Parathyroid adenoma (tissue), 2 donors: Measurements from ENCODE around the gene DDRGK1.

Experiments
- H2AFZ ChIP-seq: fragments of 300-600 bp; sonication (generic); one replicate; pipeline ENCODE4 v1.7.0; 2017; ENCODE audit warnings: antibody characterized with exemption, mild to moderate bottlenecking
- H3K27ac ChIP-seq: fragments of 300-600 bp; sonication (generic); one replicate; pipeline ENCODE4 v1.7.0; 2017
- H3K27me3 ChIP-seq: fragments of 300-600 bp; sonication (generic); one replicate; pipeline ENCODE4 v1.7.0; 2017; ENCODE audit warnings: low read length; ENCODE audit not compliant: control insufficient read depth, insufficient read depth
- H3K36me3 ChIP-seq: fragments of 300-600 bp; sonication (generic); one replicate; pipeline ENCODE4 v1.7.0; 2017; ENCODE audit warnings: low read length; ENCODE audit not compliant: control insufficient read depth, insufficient read depth
- H3K4me1 ChIP-seq: fragments of 300-600 bp; sonication (generic); one replicate; pipeline ENCODE4 v1.7.0; 2017; ENCODE audit warnings: control low read depth
- H3K4me2 ChIP-seq: fragments of 300-600 bp; sonication (generic); one replicate; pipeline ENCODE4 v1.7.0; 2017; ENCODE audit warnings: low read length
- H3K4me3 ChIP-seq: fragments of 300-600 bp; sonication (generic); one replicate; pipeline ENCODE4 v1.7.0; 2017; ENCODE audit warnings: low read depth, low read length
- H3K79me2 ChIP-seq: fragments of 300-600 bp; sonication (generic); one replicate; pipeline ENCODE4 v1.7.0; 2017; ENCODE audit warnings: control low read depth
- H3K9ac ChIP-seq: fragments of 300-600 bp; sonication (generic); one replicate; pipeline ENCODE4 v1.7.0; 2017; ENCODE audit warnings: mild to moderate bottlenecking
- H3K9me3 ChIP-seq: fragments of 300-600 bp; sonication (generic); one replicate; pipeline ENCODE4 v1.7.0; 2017; ENCODE audit warnings: low read length; ENCODE audit not compliant: control insufficient read depth
- TF ChIP-seq, protein P1 (sequence below): fragments of 300-600 bp; sonication (generic); IDR thresholded peaks from one replicate; pipeline ENCODE4 v1.7.0; 2017; ENCODE audit warnings: antibody characterized with exemption, mild to moderate bottlenecking
- donor health status: primary hyperparathyroidism.

DDRGK1 gene

DNA sequence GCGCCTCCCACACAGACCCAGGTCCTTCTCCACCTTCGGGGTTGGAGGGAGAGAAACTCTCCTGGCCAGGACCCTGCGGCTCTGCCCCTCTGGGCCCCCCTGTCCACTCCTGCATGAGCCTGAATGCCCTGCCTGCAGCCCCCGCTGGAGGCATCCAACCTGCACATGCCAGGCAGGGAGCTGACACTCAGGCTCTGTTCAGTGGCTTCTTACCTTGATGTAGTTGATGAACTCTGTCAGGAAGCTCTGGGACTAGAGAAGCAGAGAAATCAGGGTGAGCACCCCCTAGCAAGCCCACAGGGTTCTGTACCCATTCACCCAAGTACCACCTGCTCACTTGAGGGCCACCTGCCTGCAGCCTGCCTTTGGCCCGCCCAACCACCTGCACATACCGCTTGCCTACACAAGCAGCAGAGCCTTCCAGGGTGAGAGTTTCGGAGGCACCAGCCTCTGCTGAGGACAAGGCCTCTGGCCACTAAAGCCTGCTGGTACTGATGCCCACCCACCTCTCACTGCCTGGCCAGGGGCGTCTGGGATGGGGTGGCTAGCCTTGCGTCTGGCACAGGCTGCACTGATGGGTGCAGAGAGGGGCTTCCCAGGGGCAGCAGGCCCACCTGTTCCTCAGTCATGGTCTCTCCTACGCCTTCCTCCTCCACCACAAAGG, 9.7 kb downstream of the DDRGK1 start:
- H3K4me3 ChIP-seq: no peak overlapping the region
- no peak overlapping the region for H3K9ac ChIP-seq
- H3K27me3 ChIP-seq: no peaks in the 10 kb centered on the region
- H3K36me3 ChIP-seq: no peaks in the 10 kb centered on the region
- H2AFZ ChIP-seq: no peak overlapping the region
- no peak overlapping the region for H3K27ac ChIP-seq
- no peaks in the 10 kb centered on the region for H3K9me3 ChIP-seq
- TF ChIP-seq, protein P1, sequence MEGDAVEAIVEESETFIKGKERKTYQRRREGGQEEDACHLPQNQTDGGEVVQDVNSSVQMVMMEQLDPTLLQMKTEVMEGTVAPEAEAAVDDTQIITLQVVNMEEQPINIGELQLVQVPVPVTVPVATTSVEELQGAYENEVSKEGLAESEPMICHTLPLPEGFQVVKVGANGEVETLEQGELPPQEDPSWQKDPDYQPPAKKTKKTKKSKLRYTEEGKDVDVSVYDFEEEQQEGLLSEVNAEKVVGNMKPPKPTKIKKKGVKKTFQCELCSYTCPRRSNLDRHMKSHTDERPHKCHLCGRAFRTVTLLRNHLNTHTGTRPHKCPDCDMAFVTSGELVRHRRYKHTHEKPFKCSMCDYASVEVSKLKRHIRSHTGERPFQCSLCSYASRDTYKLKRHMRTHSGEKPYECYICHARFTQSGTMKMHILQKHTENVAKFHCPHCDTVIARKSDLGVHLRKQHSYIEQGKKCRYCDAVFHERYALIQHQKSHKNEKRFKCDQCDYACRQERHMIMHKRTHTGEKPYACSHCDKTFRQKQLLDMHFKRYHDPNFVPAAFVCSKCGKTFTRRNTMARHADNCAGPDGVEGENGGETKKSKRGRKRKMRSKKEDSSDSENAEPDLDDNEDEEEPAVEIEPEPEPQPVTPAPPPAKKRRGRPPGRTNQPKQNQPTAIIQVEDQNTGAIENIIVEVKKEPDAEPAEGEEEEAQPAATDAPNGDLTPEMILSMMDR: no peak
- no peak overlapping the region for H3K4me2 ChIP-seq
- H3K79me2 ChIP-seq: no peaks in the 10 kb centered on the region
- no peaks in the 10 kb centered on the region for H3K4me1 ChIP-seq

DNA sequence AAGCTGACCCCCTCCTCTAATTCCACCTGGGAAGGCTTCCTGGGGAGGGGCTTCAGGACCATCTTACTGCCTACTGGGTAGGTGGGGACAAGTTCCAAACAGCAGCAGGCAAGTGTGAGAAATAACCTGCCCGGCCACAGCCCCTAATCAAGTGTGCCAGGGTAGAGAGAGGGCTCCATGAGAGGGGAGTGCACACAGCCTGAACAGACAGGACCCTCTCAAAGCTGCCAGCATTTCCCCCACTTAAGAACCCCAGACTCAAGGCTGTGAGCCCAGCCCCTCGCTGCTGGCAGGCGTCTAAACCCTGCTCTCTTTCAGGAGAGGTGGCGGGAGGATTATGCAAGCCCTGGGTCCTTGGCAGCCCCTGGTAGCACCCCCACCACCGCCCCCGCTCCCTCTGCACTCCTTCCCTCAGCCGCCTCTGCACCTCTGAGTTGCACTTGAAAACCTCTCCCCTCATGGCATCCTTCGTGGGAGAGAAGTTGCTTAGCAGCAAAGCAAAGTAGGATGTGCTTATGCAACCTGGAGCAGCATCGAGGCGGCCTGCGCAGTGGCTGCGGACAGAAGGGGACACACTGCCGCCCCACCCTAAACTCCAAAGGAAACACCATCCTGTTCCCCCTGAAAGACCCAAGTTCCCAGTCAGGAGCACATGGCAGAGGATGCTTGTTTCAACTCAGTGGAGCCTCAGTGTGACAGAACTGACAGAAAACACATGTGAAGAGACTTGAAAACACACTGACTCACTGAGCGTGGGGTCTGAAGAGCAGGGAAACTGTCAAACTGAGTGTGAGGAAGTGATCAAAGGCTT, 10.5 kb downstream of the DDRGK1 start:
- Histone ChIP-seq H3K79me2 (no peaks in the 10 kb centered on the region), H3K27me3 (no peaks in the 10 kb centered on the region), H3K9ac (no peak overlapping the region), H3K4me2 (no peak overlapping the region), H3K36me3 (no peaks in the 10 kb centered on the region), H3K4me3 (no peak overlapping the region), H2AFZ (no peak overlapping the region), H3K4me1 (no peaks in the 10 kb centered on the region), H3K9me3 (no peaks in the 10 kb centered on the region), H3K27ac (no peak overlapping the region)
- TF ChIP-seq, protein P1: no peak

DNA sequence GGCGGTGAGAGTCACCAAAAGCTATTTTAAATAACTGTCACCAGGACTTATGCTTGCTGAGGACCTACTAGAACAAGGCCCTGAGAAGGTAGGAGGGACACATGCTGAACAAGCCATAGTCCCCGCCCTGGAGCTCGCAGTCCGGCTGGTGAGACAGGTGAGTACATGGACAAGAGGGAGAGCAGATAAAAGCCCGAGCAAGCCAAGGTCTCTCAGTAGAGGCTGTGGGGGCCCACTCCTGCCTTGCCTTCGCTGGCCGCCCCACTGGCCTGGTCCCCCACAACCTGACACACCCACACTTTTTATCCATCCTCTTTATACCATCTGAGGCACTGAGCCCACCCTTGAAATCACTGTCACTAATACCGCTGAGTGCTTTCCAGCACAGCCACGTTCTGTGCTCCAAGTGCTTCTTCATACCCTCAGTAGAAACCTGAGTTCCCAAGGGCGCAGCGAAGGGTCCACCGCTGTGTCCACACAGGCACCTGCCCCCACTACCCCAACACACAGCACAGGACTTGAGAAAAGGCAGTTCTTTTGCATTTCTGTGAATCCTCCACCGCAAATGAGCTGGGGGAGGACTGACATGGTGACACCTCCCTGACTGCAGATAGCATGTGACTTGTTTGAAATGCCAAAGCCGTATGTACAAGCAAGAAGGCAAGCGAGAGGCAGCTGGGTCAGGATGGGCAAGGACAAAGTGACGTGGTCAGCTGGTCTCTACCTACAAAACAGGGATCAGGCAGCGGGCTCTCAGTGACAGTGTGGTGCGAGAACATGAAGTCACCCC, 12.1 kb downstream of the DDRGK1 start:
- no peak overlapping the region for H2AFZ ChIP-seq
- H3K79me2 ChIP-seq: no peaks in the 10 kb centered on the region
- no peaks in the 10 kb centered on the region for H3K4me1 ChIP-seq
- H3K27me3 ChIP-seq: no peaks in the 10 kb centered on the region
- H3K27ac ChIP-seq: no peak overlapping the region
- TF ChIP-seq, protein P1: no peak
- no peaks in the 10 kb centered on the region for H3K36me3 ChIP-seq
- no peaks in the 10 kb centered on the region for H3K9me3 ChIP-seq
- no peak overlapping the region for H3K4me2 ChIP-seq
- H3K9ac ChIP-seq: no peak overlapping the region
- no peak overlapping the region for H3K4me3 ChIP-seq

DNA sequence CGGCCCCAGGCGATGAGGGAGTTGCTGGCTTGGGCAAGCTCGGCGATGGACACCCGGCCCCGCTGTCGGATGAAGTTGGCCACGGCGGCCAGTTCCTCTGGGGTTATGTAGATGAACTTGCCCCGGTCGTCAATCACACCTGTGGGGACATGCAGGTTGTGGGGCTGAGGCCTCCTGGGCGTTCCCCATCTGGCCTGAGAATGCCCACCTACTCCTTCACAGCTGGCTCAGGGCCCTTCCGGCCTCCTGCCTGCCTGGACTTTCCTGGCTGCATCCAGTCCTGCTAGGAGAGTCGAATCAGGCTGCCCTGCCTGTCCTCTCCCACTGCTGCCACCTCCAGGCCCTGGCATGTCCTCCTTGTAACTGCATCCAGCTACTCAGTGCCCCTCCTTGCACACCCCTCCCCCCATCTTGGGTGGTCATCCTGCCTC, 13.8 kb downstream of the DDRGK1 start:
- TF ChIP-seq, protein P1: no peak
- H3K36me3 ChIP-seq: no peaks in the 10 kb centered on the region

More for the DNA sequence above, 13.8 kb downstream of the DDRGK1 start:
- H3K79me2 ChIP-seq: no peaks in the 10 kb centered on the region
- H3K9me3 ChIP-seq: no peaks in the 10 kb centered on the region
- H3K27me3 ChIP-seq: no peaks in the 10 kb centered on the region
- H3K4me1 ChIP-seq: no peaks in the 10 kb centered on the region
- no peak overlapping the region for H3K9ac ChIP-seq
- no peak overlapping the region for H3K4me3 ChIP-seq
- H2AFZ ChIP-seq: no peak overlapping the region
- H3K27ac ChIP-seq: no peak overlapping the region
- H3K4me2 ChIP-seq: no peak overlapping the region
